ENCODE results near the gene UNC5C. TPM values are rescaled to one million over a fixed set of nuclear protein-coding genes. Genes with fewer than 3 reads are reported as not detected.
A peak's percentile ranks its signal among the peaks of the same experiment; 100 is the strongest.

Gene UNC5C
- total and polyA plus RNA-seq, 2 donors from 2014 or later = 0.84 to 3.1 TPM

DNA sequence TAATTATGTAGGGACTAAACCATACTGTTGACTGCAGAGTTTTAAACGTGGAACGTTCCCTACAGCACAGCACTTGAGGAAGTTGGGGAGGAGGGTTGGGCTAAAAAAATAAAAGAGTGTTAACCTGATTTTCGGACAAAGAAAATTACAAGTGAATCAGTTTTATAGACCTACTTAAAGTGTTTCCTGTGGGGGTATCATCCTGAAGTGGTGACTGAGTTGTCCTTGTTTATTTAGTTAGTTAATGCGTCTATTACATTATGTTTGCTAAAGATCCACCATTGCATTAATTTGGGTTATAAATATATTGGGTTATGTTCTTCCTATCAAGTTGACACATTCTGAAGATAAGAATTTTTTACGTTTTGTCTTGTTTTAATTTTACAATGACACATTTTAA lies 14.7 kb downstream of the UNC5C start:
- Histone ChIP-seq H3K4me1 (ENCODE audit: control insufficient read depth in 2 of 3, insufficient read depth in 2 of 3, low read depth in 1 of 3, low read length in 3 of 3) (no peaks in the 10 kb centered on the region), H3K4me3 (ENCODE audit: low read length in 3 of 3) (no peak overlapping the region), H3K36me3 (ENCODE audit: control insufficient read depth in 2 of 3, insufficient read depth in 3 of 3, low read length in 3 of 3) (no peaks in the 10 kb centered on the region), H3K27ac (ENCODE audit: low read depth in 2 of 2, low read length in 2 of 2) (no peak overlapping the region), H3K27me3 (ENCODE audit: control insufficient read depth, insufficient read depth, low read length) (no peaks in the 10 kb centered on the region), H3K9me3 (ENCODE audit: control insufficient read depth in 2 of 3, insufficient read depth in 1 of 3, low read length in 3 of 3) (no peaks in the 10 kb centered on the region), H3K9ac (ENCODE audit: low read length in 3 of 3) (no peak overlapping the region)
- DNase-seq = peak in 1 of 5 donors; percentile 45
- TF ChIP-seq, protein P1, sequence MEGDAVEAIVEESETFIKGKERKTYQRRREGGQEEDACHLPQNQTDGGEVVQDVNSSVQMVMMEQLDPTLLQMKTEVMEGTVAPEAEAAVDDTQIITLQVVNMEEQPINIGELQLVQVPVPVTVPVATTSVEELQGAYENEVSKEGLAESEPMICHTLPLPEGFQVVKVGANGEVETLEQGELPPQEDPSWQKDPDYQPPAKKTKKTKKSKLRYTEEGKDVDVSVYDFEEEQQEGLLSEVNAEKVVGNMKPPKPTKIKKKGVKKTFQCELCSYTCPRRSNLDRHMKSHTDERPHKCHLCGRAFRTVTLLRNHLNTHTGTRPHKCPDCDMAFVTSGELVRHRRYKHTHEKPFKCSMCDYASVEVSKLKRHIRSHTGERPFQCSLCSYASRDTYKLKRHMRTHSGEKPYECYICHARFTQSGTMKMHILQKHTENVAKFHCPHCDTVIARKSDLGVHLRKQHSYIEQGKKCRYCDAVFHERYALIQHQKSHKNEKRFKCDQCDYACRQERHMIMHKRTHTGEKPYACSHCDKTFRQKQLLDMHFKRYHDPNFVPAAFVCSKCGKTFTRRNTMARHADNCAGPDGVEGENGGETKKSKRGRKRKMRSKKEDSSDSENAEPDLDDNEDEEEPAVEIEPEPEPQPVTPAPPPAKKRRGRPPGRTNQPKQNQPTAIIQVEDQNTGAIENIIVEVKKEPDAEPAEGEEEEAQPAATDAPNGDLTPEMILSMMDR (IDR thresholded peaks at IDR 0.05; ENCODE audit: borderline replicate concordance, extremely low read depth, insufficient read depth) = no peak
- FAIRE-seq = no peak
- intact Hi-C loops (cut with DNase I) = no loop called here

- Histone ChIP-seq H3K27me3 (ENCODE audit: control insufficient read depth, insufficient read depth, low read length) (no peaks in the 10 kb centered on the region), H3K27ac (ENCODE audit: low read depth in 2 of 2, low read length in 2 of 2) (no peak overlapping the region), H3K9me3 (ENCODE audit: control insufficient read depth in 2 of 3, insufficient read depth in 1 of 3, low read length in 3 of 3) (no peaks in the 10 kb centered on the region), H3K4me1 (ENCODE audit: control insufficient read depth in 2 of 3, insufficient read depth in 2 of 3, low read depth in 1 of 3, low read length in 3 of 3) (no peaks in the 10 kb centered on the region), H3K4me3 (ENCODE audit: low read length in 3 of 3) (no peak overlapping the region), H3K36me3 (ENCODE audit: control insufficient read depth in 2 of 3, insufficient read depth in 3 of 3, low read length in 3 of 3) (no peaks in the 10 kb centered on the region), H3K9ac (ENCODE audit: low read length in 3 of 3) (no peak overlapping the region)
- DNase-seq (no peak), FAIRE-seq (peak; percentile 47)
- TF ChIP-seq, protein P1 (IDR thresholded peaks at IDR 0.05; ENCODE audit: borderline replicate concordance, extremely low read depth, insufficient read depth) = no peak
- intact Hi-C loops (cut with DNase I) = no loop called here
These were observed 15.5 kb downstream of the UNC5C start for GRCh38 chr4:95533254-95533653.

- intact Hi-C loops (cut with DNase I) = no loop called here
- no peak for FAIRE-seq
- H3K27me3 ChIP-seq (ENCODE audit: control insufficient read depth, insufficient read depth, low read length) = no peaks in the 10 kb centered on the region
These were observed 16.5 kb downstream of the UNC5C start for GRCh38 chr4:95532305-95532704.

More at GRCh38 chr4:95532305-95532704, 16.5 kb downstream of the UNC5C start:
- H3K4me1 ChIP-seq (ENCODE audit: control insufficient read depth in 2 of 3, insufficient read depth in 2 of 3, low read depth in 1 of 3, low read length in 3 of 3) = no peaks in the 10 kb centered on the region
- TF ChIP-seq, protein P1 (IDR thresholded peaks at IDR 0.05; ENCODE audit: borderline replicate concordance, extremely low read depth, insufficient read depth) = no peak
- H3K36me3 ChIP-seq (ENCODE audit: control insufficient read depth in 2 of 3, insufficient read depth in 3 of 3, low read length in 3 of 3) = no peaks in the 10 kb centered on the region
- no peak overlapping the region for H3K9ac ChIP-seq (ENCODE audit: low read length in 3 of 3)
- DNase-seq = no peak
- no peaks in the 10 kb centered on the region for H3K9me3 ChIP-seq (ENCODE audit: control insufficient read depth in 2 of 3, insufficient read depth in 1 of 3, low read length in 3 of 3)
- no peak overlapping the region for H3K4me3 ChIP-seq (ENCODE audit: low read length in 3 of 3)
- no peak overlapping the region for H3K27ac ChIP-seq (ENCODE audit: low read depth in 2 of 2, low read length in 2 of 2)
